Retinal pigment epithelial cell (primary cell): ENCODE data around the gene EFCAB8.

ENCODE experiments used
- DNase-seq: peaks from one replicate; pipeline ENCODE4 v3.0.0-alpha.2; 2010; ENCODE audit warnings: low read depth
- H3K4me3 ChIP-seq: 2 replicates; pipeline ENCODE4 v1.5.1; 2011; ENCODE audit warnings: mild to moderate bottlenecking, low read length, control low read depth, moderate library complexity
- TF ChIP-seq, protein P1 (sequence below): conservative IDR thresholded peaks from 2 replicates; pipeline ENCODE4 v1.5.1; 2011; ENCODE audit warnings: low read depth, low read length, control low read depth, inconsistent platforms

Gene EFCAB8

DNA sequence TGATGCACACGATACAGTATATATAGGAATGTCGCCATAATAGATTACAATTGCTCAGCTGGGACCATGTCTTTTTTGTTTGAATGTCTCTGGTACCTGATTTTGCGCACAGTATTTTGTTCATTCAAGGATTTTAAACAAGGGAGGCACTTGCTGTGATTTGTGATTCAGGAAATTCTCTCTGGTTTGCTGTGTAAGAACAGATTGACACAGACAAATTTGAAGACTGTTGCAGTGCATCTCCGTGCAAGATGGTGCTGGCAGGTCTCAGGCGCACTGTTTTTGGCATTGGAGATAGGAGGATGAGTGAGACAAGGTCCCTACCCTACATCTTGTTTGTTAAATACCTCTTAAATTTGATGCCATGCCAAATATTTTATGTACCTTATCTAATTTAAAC is 36.5 kb upstream of the EFCAB8 start:
- H3K4me3 ChIP-seq: no peak overlapping the region
- TF ChIP-seq, protein P1, sequence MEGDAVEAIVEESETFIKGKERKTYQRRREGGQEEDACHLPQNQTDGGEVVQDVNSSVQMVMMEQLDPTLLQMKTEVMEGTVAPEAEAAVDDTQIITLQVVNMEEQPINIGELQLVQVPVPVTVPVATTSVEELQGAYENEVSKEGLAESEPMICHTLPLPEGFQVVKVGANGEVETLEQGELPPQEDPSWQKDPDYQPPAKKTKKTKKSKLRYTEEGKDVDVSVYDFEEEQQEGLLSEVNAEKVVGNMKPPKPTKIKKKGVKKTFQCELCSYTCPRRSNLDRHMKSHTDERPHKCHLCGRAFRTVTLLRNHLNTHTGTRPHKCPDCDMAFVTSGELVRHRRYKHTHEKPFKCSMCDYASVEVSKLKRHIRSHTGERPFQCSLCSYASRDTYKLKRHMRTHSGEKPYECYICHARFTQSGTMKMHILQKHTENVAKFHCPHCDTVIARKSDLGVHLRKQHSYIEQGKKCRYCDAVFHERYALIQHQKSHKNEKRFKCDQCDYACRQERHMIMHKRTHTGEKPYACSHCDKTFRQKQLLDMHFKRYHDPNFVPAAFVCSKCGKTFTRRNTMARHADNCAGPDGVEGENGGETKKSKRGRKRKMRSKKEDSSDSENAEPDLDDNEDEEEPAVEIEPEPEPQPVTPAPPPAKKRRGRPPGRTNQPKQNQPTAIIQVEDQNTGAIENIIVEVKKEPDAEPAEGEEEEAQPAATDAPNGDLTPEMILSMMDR: no peak
- DNase-seq: no peak

DNA sequence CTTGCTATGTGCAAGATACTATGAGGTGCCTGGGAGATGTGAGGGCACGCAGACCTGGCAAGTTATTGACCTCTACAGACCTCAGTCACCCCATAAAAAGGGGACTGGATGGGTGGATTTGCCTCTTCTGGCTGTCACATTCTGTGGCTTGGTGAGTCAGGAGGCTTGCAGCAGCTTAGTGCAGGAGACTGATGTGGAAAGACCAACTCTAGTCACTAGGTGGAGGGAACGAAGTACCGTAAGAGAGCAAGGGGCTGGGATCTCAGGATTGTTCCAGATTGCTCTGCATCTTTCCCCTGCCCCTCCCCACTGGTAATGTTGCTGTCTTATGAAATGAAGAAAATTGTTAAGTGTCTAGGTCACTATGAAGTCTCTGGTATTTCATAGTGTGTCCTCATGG is 35.6 kb upstream of the EFCAB8 start:
- TF ChIP-seq, protein P1: peak; percentile 41
- H3K4me3 ChIP-seq: peak overlapping the region; percentile 4
- DNase-seq: peak; percentile 58

DNA sequence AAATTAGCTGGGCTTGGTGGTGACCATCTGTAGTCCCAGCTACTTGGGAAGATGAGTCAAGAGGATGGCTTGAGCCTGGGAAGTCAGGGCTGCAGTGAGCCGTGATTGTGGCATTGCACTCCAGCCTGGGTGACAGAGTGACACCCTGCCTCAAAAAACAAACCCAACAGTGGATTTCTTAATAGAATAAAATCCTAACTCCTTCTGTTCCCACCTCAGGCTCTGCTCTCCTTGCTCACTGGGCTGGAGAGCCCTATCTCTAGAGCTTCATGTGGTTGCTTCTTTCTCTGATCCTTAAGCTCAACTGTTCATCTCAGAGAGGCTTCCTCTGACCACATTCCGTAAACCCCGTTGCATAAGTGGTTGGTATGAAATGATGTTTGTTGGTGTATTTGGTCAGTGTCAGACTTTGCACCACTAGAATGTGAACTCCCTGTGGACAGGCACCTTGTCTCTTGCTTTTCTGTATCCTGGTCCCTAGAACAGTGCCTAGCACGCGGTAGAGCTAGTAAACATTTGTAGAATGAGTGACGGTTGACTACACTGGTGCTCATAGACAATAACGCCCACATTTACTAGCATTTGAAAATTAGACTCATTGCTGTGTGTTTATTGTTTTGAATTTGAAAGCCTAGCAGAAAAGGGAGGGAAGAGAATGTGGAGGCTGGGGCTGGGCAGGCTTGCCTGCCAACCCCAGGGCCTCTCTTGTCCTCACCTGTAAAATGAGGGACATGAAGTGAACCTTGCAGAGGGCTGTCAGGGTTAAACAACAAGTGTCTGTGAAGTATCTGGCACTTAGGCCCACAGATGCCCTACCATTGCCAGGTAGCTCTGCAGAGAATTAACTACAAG is 34.8 kb upstream of the EFCAB8 start:
- DNase-seq: no peak
- TF ChIP-seq, protein P1: no peak
- H3K4me3 ChIP-seq: no peak overlapping the region

DNA sequence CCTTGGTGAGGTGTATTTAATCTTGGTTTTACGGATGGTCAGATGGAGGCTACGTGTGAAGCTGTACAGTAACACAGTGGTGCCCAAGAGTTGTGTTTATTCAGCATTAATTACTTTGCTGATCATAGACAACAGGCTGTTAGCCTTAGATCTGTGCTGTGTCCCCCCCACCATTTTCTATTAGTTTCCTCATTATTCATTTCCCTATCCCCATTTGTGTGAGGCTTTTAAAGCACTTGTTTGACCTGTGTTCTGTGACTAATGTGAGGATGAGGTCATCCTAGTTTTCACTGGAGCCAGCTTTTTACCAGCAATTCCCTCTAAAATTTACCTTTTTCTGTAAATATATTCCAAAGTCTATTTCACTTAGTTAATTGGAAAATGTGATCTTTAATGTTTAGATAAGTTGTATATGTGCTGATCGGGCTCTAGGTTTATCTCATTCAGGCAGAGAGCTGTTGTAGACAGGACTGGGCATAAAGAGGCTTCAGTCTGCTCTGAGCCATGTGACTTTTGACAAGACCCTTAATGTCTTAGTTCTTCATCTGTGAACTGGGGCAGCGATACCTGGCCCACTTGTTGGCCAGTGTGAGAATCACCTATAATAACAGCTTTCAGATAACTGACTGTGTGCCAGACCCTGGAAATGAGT is 30.6 kb upstream of the EFCAB8 start:
- no peak for DNase-seq
- TF ChIP-seq, protein P1: no peak
- H3K4me3 ChIP-seq: no peak overlapping the region

DNA sequence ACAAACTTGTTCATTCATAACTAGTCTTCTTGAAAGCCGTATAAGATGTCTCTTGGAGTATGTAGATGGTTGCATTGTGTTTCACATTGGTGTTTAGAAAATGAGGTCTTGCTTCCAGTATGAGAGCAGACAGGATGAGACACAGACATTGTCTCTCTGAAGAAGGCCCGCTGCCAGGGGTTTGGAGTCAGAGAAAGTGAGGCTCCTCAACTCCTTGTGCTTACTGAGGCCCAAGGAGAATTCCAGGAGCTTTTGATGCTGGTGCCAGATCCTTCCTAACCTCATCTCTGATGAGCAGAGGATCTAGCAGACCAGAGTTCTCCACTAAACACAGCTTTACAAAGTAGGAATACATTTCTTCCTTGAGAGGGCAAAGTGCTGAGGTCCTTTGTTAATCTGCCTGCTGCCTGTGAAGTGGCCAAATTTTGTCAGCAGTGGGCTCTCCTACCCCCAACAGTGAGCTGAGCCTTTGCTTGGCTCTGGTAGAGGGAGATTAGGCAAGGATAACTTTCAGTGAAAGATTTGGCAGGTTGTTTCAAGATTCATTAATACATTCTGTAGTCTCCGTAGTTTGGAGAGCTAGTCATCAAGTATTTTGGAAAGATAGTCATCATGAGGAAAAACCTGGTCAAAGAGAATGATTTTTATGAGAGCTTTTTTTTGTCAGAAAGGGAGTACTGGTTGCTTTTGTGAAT is 29.3 kb upstream of the EFCAB8 start:
- TF ChIP-seq, protein P1: no peak
- DNase-seq: no peak
- no peak overlapping the region for H3K4me3 ChIP-seq

DNA sequence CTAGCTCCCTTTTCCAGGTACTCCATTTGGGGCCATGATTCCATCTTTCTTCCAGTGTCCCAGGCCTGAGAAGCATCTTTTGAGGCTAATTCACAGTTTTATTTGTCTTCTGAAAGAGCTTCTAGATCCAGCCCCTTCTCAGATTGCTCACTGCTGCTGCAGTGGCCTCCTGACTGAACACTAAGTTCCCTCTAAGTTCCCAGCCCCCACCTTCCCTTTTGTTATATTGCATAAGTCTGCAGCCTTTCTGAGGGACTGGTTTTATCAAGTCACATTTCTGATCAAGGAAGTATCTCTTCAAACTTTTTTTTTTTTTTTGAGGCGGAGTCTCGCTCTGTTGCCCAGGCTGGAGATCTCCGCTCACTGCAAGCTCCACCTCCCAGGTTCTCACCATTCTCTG is 28.3 kb upstream of the EFCAB8 start:
- H3K4me3 ChIP-seq: no peak overlapping the region
- DNase-seq: no peak
- TF ChIP-seq, protein P1: no peak
